SK-N-SH treated with all-trans-retinoic acid at 6 μM for 48 hours (cell line): ENCODE results near the gene C20orf96.

Experiments
- ARNTL ChIP-seq: fragments of 450-650 bp; formaldehyde crosslinking; IDR thresholded peaks from 2 replicates; pipeline ENCODE4 v1.5.0; 2020; ENCODE audit warnings: low read depth, mild to moderate bottlenecking, moderate library complexity, borderline replicate concordance
- CREB5 ChIP-seq: fragments of 250-450 bp; sonication (Bioruptor Pico); IDR thresholded peaks from 2 replicates; pipeline ENCODE4 v1.5.1; 2020; ENCODE audit warnings: low read depth, mild to moderate bottlenecking, moderate library complexity
- ESRRG ChIP-seq: fragments of 250-450 bp; sonication (Bioruptor Pico); IDR thresholded peaks from 2 replicates; pipeline ENCODE4 v1.6.1; 2021; ENCODE audit warnings: mild to moderate bottlenecking
- GLIS3 ChIP-seq: fragments of 250-450 bp; sonication (Bioruptor Pico); IDR thresholded peaks from 2 replicates; pipeline ENCODE4 v1.5.0; 2020; ENCODE audit warnings: mild to moderate bottlenecking, moderate library complexity
- ISL1 ChIP-seq: fragments of 250-450 bp; sonication (Bioruptor Pico); IDR thresholded peaks from 2 replicates; pipeline ENCODE4 v2.1.2; 2022; ENCODE audit warnings: mild to moderate bottlenecking, moderate library complexity
- OSR1 ChIP-seq: fragments of 250-450 bp; sonication (Bioruptor Pico); IDR thresholded peaks from 2 replicates; pipeline ENCODE4 v1.8.0; 2022; ENCODE audit warnings: moderate library complexity, mild to moderate bottlenecking, inconsistent platforms
- PATZ1 ChIP-seq: fragments of 250-450 bp; sonication (Bioruptor Pico); IDR thresholded peaks from 2 replicates; pipeline ENCODE4 v1.8.0; 2020; ENCODE audit warnings: mild to moderate bottlenecking, moderate library complexity, borderline replicate concordance
- POU6F1 ChIP-seq: fragments of 250-450 bp; sonication (Bioruptor Pico); IDR thresholded peaks from 2 replicates; pipeline ENCODE4 v1.8.0; 2021; ENCODE audit warnings: low read depth, mild to moderate bottlenecking, moderate library complexity, borderline replicate concordance
- TOX ChIP-seq: fragments of 250-450 bp; sonication (Bioruptor Pico); IDR thresholded peaks from 2 replicates; pipeline ENCODE4 v1.8.0; 2021; ENCODE audit warnings: mild to moderate bottlenecking, moderate library complexity, borderline replicate concordance
- ZFP3 ChIP-seq: fragments of 250-450 bp; sonication (Bioruptor Pico); IDR thresholded peaks from 2 replicates; pipeline ENCODE4 v1.5.0; 2020; ENCODE audit warnings: mild to moderate bottlenecking, moderate library complexity
- ZFP30 ChIP-seq: fragments of 450-650 bp; formaldehyde crosslinking; IDR thresholded peaks from 2 replicates; pipeline ENCODE4 v1.5.0; 2022; ENCODE audit warnings: mild to moderate bottlenecking, moderate library complexity
- ZNF565 ChIP-seq: fragments of 450-650 bp; formaldehyde crosslinking; conservative IDR thresholded peaks from 2 replicates; pipeline ENCODE4 v1.5.0; 2020; ENCODE audit warnings: low read depth, mild to moderate bottlenecking, moderate library complexity
- ZNF8 ChIP-seq: fragments of 450-650 bp; formaldehyde crosslinking; IDR thresholded peaks from 2 replicates; pipeline ENCODE4 v1.5.0; 2020; ENCODE audit warnings: mild to moderate bottlenecking, moderate library complexity

GRCh38 chr20:328027-328974 is 37.8 kb upstream of the C20orf96 start:
- no peak for TF ChIP-seq ZFP30 (CRISPR knock-in tag)
- no peak for TF ChIP-seq OSR1 (CRISPR knock-in tag)
- no peak for TF ChIP-seq GLIS3
- no peak for TF ChIP-seq ZNF565 (CRISPR knock-in tag)
- TF ChIP-seq ZNF8 (CRISPR knock-in tag) = no peak
- no peak for TF ChIP-seq CREB5 (CRISPR knock-in tag)
- no peak for TF ChIP-seq POU6F1 (CRISPR knock-in tag)
- no peak for TF ChIP-seq TOX
- no peak for TF ChIP-seq ISL1
- TF ChIP-seq PATZ1 (CRISPR knock-in tag) = no peak
- no peak for TF ChIP-seq ARNTL (CRISPR knock-in tag)
- no peak for TF ChIP-seq ZFP3 (CRISPR knock-in tag)
- no peak for TF ChIP-seq ESRRG (CRISPR knock-in tag)
